GM20000 (cell line): ENCODE results near the gene PITPNC1.

Experiments used
- DNase-seq: peaks from one replicate; pipeline ENCODE4 v3.0.0; 2012; ENCODE audit warnings: low spot score
- TF ChIP-seq, protein P1 (sequence below): IDR thresholded peaks from 2 replicates; pipeline ENCODE4 v1.5.1; 2012; ENCODE audit warnings: mild to moderate bottlenecking, control low read depth; ENCODE audit errors: extremely low read depth, missing control alignments

The PITPNC1 gene

DNA sequence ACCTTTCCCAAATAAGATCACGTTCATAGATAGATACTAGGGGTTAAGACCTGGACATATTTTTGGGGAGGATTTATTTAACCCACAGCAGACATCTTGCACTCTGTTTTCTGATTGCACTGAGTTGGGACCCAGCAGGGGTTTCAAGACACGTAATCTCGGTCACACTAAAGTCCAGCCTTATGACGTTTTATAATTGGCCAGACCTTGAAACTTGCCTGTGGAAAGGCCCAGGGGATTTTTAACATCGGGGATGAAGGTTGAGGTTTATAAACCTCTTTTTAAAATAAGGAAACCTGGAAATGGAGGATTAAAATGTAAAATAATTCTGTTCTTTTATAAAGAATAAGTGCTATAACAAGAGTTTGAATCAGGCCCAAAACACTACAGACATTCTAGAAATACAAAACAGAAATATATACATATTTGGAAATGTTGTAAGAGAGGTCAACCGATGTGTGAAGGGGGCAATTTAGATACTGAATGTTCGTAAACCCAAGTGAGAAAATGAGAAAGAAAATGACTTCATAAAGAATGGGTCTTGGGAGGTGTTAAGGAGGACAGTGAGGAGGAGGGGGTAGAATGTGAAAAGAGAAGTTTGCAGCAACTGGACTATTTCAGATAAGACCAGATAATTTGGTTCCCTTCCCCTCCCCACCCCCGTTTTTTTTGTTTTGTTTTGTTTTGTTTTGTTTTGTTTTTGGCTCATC lies 279.6 kb downstream of the PITPNC1 start:
- TF ChIP-seq, protein P1, sequence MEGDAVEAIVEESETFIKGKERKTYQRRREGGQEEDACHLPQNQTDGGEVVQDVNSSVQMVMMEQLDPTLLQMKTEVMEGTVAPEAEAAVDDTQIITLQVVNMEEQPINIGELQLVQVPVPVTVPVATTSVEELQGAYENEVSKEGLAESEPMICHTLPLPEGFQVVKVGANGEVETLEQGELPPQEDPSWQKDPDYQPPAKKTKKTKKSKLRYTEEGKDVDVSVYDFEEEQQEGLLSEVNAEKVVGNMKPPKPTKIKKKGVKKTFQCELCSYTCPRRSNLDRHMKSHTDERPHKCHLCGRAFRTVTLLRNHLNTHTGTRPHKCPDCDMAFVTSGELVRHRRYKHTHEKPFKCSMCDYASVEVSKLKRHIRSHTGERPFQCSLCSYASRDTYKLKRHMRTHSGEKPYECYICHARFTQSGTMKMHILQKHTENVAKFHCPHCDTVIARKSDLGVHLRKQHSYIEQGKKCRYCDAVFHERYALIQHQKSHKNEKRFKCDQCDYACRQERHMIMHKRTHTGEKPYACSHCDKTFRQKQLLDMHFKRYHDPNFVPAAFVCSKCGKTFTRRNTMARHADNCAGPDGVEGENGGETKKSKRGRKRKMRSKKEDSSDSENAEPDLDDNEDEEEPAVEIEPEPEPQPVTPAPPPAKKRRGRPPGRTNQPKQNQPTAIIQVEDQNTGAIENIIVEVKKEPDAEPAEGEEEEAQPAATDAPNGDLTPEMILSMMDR: no peak
- no peak for DNase-seq

DNA sequence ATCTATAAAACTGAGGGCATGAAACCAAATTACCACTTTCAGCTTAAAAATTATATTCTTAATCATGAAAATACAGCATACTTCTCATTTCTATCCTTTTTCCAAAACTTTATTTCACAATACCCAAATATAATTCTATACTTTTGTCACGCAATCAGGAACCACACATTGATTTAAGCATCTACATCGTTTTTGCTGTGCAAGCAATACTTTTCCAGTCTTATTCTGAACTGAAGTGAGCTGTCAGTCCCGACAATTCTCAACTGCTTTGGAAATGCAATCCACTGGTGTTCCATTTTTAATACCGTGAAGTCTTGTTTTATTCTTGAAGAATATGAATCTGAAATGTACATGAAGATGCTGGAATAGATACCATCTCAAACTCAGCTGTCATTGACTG lies 280.5 kb downstream of the PITPNC1 start:
- no peak for DNase-seq
- TF ChIP-seq, protein P1: no peak

DNA sequence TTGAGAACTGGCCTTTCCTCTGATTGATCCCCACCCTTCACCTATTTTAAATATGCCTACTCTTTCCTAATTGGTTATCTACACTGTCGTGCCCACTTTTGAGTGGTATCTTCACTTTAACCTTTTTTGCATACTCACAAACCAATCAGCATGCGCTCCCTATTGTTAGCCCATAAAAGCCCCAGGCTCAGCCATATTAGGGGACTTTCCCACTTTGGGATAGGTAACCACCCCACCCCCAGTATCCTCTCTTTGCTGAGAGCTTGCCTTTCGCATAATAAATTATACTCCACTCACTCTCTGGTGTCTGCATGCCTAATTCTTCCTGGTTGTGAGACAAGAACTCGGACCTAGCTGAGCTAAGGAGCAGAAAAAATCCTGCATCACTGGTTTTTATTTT lies 281.2 kb downstream of the PITPNC1 start:
- no peak for DNase-seq
- TF ChIP-seq, protein P1: no peak

DNA sequence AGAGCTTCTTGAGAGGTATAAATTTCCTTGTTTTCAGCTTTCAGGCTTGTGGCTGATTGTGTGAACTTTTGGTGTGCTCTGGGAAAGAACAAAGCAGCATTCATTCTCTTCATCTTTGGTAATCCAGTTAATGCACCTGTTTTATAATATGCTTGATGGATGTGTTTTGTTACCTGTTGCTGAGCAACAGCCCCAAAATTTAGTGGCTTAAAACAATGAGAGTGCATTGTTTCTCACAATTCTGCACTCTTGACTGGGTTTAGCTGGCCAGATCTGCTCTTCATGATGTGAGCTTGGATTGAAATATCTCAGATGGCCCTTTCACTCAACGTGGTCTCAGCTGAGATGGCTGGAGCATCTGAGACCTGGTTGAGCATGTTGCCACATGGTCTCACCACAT lies 281.9 kb downstream of the PITPNC1 start:
- TF ChIP-seq, protein P1: no peak

DNA sequence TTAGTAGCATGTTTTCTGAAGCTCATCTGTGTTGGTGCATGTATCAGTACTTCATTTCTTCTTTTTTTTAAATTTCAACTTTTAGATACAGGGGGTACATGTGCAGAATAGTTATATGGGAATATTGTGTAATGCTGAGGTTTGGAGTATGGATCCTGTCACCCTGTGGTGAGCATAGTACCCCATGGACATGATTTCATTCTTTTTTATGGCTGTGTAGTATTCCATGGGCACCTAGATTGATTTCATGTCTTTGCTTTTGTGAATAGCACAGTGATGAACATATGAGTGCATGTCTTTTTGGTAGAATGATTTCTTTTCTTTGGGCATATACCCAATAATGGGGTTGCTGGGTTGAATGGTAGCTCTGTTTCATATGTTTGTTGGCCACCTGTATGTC lies 285.6 kb downstream of the PITPNC1 start:
- DNase-seq: no peak
- TF ChIP-seq, protein P1: no peak

More for the DNA sequence above, 281.9 kb downstream of the PITPNC1 start:
- DNase-seq: no peak

DNA sequence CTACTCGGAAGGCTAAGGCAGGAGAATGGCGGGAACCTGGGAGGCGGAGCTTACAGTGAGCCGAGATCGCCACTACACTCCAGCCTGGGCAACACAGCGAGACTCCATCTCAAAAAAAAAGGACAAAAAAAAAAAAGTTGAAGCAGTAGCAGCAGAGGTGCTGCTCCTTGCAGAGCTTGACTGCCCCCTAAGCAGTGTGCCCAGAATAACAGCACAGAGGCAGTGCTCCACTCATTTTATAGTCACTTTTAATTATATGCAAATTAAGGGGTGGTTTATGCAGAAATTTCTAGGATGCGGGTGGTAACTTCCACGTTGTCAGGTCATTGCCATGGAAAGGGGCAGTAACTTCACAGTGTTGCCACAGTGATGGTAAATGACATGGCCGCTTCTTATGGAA lies 286.4 kb downstream of the PITPNC1 start:
- DNase-seq: no peak
- TF ChIP-seq, protein P1: no peak

DNA sequence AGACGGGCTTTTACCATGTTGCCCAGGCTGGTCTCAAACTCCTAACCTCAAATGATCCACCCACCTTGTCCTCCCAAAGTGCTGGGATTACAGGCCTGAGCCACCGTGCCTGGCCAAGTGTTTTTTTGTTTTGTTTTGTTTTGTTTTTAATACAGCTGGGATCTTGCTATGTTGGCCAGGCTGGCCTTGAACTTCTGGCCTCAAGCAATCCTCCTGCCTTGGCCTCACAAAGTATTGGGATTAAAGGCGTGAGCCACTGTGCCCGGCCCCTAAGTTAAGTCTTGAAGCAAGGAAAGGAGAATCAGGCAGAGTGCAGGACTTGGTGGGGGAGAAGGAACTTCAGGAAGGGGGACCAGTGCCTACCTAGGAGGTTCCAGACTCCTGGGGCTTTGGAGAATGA lies 288.9 kb downstream of the PITPNC1 start:
- no peak for DNase-seq
- TF ChIP-seq, protein P1: no peak
